ENCODE results near the gene BAZ2B.

DNA sequence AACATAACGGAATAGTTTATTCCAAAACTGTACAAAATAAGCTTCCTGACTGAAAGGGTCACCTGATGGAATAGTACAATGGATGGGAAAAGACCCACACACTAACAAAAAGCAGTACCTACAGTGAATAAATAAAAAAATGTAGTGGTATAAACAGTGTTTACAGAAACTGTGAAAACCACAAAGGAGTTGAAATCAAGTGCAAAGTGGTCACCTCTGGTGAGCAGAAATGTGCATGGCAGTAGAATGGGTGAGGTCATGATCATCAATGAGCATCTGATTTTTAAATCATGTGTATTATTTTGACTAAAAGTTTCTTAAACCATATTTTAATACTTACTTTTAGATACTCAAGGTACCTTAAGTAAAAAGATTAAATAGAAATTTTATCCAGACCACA lies 341.2 kb downstream of the BAZ2B start:
- TF ChIP-seq, protein P1, sequence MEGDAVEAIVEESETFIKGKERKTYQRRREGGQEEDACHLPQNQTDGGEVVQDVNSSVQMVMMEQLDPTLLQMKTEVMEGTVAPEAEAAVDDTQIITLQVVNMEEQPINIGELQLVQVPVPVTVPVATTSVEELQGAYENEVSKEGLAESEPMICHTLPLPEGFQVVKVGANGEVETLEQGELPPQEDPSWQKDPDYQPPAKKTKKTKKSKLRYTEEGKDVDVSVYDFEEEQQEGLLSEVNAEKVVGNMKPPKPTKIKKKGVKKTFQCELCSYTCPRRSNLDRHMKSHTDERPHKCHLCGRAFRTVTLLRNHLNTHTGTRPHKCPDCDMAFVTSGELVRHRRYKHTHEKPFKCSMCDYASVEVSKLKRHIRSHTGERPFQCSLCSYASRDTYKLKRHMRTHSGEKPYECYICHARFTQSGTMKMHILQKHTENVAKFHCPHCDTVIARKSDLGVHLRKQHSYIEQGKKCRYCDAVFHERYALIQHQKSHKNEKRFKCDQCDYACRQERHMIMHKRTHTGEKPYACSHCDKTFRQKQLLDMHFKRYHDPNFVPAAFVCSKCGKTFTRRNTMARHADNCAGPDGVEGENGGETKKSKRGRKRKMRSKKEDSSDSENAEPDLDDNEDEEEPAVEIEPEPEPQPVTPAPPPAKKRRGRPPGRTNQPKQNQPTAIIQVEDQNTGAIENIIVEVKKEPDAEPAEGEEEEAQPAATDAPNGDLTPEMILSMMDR (conservative IDR thresholded peaks at IDR 0.05) = no peak
- no peak for TF ChIP-seq EZH2 (IDR thresholded peaks at IDR 0.05; ENCODE audit: low read depth)

All from PC-9 (cell line).